SK-N-MC (cell line): Measurements from ENCODE around the gene MTSS2.

ENCODE experiments used
- EZH2 ChIP-seq: fragments of 200-600 bp; sonication (generic); IDR thresholded peaks from one replicate; pipeline ENCODE4 v1.6.1; 2017; ENCODE audit warnings: antibody characterized with exemption
- FOXP2 ChIP-seq: optimal IDR thresholded peaks from 2 replicates; pipeline ENCODE3; 2011; ENCODE audit warnings: mild to moderate bottlenecking, moderate library complexity; ENCODE audit not compliant: insufficient read depth; ENCODE audit errors: extremely low read length, control extremely low read depth
- POLR2AphosphoS5 ChIP-seq: IDR thresholded peaks from 2 replicates; pipeline ENCODE4 v1.6.1; 2012; ENCODE audit warnings: mild to moderate bottlenecking, low read depth, low read length, borderline replicate concordance

GRCh38 chr16:70683146-70683944 is 2.5 kb downstream of the MTSS2 start:
- no peak for TF ChIP-seq EZH2
- no peak for TF ChIP-seq POLR2AphosphoS5
- TF ChIP-seq FOXP2: no peak
